GM19025 (cell line): ENCODE data around the gene PRUNE2.

ENCODE experiments used
- ATAC-seq: cut with Tn5 transposase; IDR thresholded peaks from one replicate; pipeline ENCODE4 v1.9.1; 2021; ENCODE audit warnings: mild to moderate bottlenecking, low read depth, moderate library complexity; ENCODE audit not compliant: unreplicated experiment

PRUNE2 gene

DNA sequence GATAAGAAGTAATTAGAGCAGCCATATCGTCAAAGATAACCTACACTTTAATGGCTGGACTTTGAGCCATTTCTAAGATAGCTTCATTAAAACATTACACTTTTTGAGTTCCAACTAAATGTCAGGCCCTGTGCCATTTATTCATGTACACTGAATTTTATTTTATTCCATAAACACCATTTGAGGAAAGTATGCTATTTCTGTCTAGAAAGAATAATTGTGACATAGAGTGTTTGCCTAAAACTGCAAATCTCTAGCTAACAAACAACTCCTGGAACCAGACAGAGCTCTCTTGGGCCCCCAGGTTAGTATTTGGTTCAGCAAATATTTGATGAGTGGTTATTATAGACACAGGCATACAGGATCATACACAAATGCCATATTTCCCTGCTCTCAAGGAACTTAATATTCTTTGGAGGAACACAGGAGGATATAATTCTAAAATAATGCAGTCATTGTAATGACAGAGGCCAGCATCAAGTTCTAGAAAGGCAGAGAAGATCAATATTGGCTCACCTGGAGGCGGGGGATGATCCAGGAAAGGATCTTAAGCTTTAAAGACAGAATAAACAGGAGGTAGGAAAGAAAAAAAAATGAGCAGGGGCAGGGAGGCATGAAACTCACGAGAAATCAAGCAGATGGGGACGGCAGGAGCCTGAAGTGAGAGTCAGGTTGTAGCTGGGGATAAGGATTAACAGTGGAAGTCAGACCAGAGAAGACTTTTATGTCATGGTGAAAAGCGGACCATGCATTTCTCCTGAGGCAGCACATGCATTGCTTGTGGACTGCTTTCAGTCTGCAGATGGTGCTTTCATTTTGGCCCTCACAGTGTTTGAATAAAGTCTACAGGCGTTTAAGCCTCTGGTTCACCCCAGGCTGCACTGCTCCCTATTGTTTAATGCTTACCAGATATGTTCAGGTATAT is 319.3 kb downstream of the PRUNE2 start:
- no peak for ATAC-seq

GRCh38 chr9:76585487-76586389 is 320.2 kb downstream of the PRUNE2 start:
- no peak for ATAC-seq

DNA sequence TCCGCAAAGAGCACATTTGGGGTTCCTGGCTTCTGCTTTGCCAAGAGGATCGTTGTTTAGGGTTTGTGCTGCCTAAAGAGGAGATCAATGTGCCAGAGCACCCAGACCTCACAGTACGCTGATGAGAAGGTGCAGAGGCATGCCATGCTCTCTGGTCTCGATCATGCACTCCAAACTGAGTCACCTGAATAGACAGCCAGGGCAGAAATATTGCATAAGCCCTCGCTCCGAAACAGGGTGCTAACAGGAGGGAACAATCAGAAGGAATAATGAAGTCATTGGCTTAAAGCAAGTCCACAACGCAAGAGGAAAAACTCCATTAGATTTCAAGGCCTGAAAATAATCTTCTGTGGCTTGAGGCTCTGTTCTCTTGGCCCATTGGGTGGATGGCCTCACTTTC is 322.7 kb downstream of the PRUNE2 start:
- ATAC-seq, result no peak

DNA sequence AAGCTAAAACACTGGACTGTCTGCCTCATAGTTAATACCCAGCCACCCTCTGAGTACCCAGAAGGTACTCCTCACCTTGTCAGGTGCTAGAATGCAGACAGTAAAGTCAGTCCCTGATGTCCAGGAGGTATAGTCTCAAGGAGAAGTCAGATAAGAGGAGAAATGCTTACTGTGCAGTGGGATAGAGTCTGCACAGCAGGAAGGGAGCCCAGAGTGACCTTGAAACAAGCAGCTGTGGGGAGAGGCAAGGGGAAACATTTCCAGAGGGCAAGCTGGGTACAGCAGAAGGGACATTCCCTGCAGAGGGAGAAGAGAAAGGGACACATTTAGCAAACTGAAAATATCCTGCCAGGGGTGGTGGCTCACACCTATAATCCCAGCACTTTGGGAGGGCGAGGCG is 324.2 kb downstream of the PRUNE2 start:
- ATAC-seq, result no peak

- no peak for ATAC-seq
These were observed 325.1 kb downstream of the PRUNE2 start for GRCh38 chr9:76580820-76581219.

- ATAC-seq, result no peak
These were observed 325.7 kb downstream of the PRUNE2 start for GRCh38 chr9:76580188-76580587.

DNA sequence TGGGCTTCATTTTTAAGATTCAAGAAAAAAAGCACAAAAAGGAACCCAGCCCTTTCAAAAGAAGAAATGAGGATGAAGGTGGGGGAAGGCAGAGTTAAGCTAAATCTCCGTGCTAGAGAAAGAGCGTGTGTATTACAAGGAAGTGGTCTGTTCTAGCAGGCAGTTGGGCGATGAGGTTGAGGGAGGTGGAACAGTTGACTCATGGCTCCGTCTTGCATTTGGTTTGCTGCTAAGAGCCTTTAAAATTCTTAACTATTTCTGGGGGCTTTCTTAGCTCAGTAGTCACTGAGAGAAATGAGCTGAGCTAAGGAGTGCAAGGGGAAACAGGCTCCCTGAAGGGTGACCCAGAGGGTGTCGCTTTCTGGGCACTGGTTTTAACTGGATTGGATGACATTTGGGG is 329.6 kb downstream of the PRUNE2 start:
- ATAC-seq, result no peak

DNA sequence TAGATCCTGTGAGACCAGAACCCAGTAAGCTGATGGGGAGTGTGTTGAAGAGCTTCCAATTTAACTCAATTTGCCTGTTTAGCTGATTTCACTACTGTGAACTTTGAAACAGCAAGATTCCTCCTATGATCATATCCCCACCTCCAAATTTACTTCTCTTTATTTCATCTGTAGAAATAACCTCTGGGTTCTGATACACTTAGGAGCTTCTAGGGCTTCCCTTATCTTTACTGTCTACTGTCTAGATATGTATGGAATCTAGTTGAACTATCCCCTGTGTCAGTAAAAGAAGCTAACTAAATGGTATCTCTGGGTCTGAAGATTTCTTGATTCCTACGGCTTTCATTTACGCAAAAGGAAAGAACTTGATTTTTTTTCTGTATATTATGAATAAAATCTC is 330.2 kb downstream of the PRUNE2 start:
- ATAC-seq, result no peak

DNA sequence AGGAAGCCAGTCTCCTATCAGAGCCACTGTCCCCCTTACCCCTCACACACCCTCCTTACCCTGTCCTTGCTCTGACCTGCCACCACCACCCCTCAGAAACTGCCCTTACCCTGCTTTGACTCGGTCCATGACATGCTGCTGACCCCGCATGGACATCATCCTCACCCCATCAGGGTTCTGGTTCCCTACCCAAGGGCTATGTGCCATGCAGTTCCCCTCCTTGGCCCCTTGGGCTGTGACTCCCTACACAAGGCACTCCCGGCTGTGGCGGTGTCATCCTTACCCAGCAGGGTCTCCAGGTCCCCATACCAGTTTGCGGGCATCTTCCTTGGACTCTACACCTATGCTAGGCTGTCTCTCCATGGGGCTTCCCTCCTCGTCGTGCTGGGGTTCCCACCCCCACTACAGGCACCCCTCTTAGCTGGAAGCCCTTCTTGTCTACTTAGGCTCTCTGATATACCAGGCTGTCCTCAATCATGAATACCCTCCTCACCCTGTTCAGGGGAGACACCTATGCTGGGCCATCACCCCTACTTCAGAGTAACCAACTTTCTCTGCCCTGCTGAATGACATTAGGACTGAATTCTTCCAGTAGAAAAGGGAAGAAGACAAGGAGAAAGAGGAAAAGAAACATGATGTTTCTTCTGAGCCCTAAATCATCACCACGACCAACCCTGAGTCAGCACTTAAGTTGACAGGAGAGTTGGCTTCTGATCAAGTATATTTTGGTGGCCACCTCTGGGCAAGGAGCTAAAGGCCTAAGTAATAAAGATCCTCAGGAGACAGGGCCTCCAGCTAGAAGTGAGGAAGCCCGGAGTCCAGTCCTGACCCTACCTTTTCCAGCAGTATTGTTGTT is 331.8 kb downstream of the PRUNE2 start:
- no peak for ATAC-seq

DNA sequence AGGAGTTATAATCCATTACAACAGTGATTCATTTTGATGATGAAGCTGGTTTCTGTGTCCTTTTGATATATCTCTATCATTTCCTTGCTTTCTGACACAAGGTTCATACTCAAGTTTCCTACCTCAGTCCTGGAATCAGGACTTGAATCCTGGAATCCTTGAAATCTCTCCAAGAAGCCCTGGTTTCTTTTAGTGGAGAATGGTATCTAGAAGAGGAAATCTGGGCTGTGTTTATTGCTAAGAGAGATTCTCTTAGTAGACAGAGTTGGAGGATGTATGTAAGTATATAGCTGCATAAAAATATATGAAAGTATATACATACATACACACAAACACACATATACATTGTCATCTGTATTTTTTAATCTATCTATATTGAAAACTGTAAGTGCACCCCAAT is 332.5 kb downstream of the PRUNE2 start:
- ATAC-seq, result no peak

DNA sequence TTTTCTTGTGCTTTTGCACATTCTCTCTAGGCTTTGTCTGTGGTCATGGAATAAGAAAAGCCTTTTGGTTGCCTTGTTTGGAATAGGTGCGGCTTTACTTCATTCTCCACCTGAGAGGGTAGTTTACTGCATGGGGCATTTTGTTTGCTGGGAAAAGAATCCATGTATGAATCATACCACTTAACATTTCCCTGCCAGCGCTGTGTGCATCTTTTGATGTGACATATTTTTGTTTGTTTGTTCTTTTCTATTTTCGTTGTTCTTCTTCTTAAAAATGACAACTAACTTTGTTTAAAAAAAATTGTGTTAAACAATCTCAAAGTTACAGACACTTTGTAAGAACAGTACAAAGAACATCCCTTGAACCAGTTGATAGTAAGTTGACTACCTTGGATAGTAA is 333.8 kb downstream of the PRUNE2 start:
- no peak for ATAC-seq

DNA sequence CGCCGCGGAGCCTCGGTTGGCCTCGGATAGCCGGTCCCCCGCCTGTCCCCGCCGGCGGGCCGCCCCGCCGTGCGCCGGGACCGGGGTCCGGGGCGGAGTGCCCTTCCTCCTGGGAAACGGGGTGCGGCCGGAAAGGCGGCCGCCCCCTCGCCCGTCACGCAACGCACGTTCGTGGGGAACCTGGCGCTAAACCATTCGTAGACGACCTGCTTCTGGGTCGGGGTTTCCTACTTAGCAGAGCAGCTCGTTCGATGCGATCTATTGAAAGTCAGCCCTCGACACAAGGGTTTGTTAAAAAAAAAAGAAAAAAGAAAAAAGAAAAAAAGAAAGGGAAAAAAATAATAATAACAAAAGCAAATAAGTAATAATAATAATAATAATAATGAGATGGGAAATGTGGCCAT is 334.2 kb downstream of the PRUNE2 start:
- no peak for ATAC-seq

DNA sequence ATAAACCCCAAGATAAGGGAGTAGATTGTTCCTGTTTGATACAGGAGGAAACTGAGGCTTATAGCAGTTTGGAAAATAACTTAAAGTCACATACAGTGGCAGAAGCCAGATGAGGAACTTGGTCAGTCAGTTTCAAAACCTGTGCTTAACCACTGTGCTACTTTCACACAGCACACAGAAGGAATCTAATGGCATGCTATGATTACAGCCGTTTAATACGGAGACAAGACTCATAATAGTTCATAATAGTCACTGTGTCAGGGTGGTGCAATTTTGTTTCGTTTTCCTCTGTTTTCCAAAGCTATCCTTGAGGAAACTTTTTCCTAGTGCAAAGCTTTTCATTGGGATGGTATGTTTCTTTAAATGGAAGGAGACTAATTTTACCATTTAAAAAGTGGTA is 334.6 kb downstream of the PRUNE2 start:
- peak; percentile 53 for ATAC-seq

- no peak for ATAC-seq
These were observed 335.1 kb downstream of the PRUNE2 start for GRCh38 chr9:76570826-76571225.

DNA sequence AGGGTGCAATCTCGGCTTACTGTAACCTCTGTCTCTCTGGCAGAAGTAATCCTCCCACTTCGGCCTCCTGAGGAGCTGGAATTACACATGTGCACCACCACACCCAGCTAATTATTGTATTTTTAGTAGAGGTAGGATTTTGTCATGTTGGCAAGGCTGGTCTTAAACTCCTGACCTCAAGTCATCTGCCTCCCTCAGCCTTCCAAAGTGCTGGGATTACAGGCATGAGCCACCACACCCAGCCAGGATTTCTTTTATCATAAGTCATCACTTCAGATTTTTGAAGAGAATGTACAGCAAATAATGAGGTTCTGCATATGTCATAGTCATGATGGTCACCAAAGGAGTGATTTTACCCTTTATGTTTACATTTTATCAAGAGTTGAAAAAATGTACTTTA is 338.8 kb downstream of the PRUNE2 start:
- ATAC-seq, result no peak

GRCh38 chr9:76564297-76564696 is 341.6 kb downstream of the PRUNE2 start:
- ATAC-seq, result no peak

GRCh38 chr9:76562511-76562911 is 343.4 kb downstream of the PRUNE2 start:
- ATAC-seq, result peak; percentile 70

DNA sequence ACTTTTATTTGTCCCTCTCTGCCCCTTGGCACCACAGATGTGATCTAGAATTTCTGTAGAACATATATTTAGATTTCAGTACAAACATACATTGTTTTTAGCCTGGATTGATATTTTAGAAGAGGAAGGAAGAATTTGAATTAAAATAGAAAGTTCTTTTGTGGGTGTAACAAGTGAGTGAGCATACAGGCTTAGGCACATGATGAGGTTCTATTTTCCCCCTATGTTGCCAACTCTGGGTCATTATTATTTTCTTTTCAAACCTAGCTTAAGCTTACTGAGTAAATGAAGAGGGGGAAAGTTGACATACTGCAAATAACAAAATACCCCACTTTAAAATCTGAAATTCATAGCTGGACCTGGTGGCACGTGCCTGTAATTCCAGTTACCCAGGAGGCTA is 344.0 kb downstream of the PRUNE2 start:
- no peak for ATAC-seq
